Mesenchymal stem cell (in vitro differentiated cells and primary cell): ENCODE measurements around the gene PPP1R9B.

Experiments
- DNase-seq: peaks from one replicate; pipeline ENCODE4 v3.0.0-alpha.2; 2013
- H2AFZ ChIP-seq: one replicate; pipeline ENCODE4 v1.6.1; 2013; ENCODE audit warnings: low read depth, mild to moderate bottlenecking, control low read depth, inconsistent platforms, low read length, moderate library complexity
- H2AK5ac ChIP-seq: 2 replicates; pipeline ENCODE4 v1.6.1; 2013; ENCODE audit warnings: low read length, moderate library complexity, mild to moderate bottlenecking, inconsistent platforms; ENCODE audit not compliant: severe bottlenecking
- H2BK120ac ChIP-seq: one replicate; pipeline ENCODE4 v1.6.1; 2013; ENCODE audit warnings: low read depth, mild to moderate bottlenecking, inconsistent platforms, low read length, moderate library complexity
- H2BK12ac ChIP-seq, 2 experiments: one replicate each; pipeline ENCODE4 v1.6.1; 2013; ENCODE audit warnings: inconsistent platforms in 2 of 2, low read length in 2 of 2, mild to moderate bottlenecking in 2 of 2, moderate library complexity in 2 of 2, control low read depth in 1 of 2
- H2BK15ac ChIP-seq: one replicate; pipeline ENCODE4 v1.6.1; 2013; ENCODE audit warnings: mild to moderate bottlenecking, low read depth, inconsistent platforms; ENCODE audit not compliant: poor library complexity, severe bottlenecking
- H2BK5ac ChIP-seq: 2 replicates; pipeline ENCODE4 v1.6.1; 2013; ENCODE audit warnings: low read depth, mild to moderate bottlenecking, low read length, control low read depth, inconsistent platforms; ENCODE audit not compliant: poor library complexity, severe bottlenecking
- H3K14ac ChIP-seq, 2 experiments: one replicate each; pipeline ENCODE4 v1.6.1; 2013; ENCODE audit warnings: inconsistent platforms in 2 of 2, low read length in 2 of 2, control low read depth in 1 of 2, mild to moderate bottlenecking in 1 of 2, moderate library complexity in 1 of 2
- H3K18ac ChIP-seq, 2 experiments: one replicate each; pipeline ENCODE4 v1.6.1; 2013; ENCODE audit warnings: inconsistent platforms in 2 of 2, low read length in 2 of 2, control low read depth in 1 of 2, low read depth in 1 of 2, mild to moderate bottlenecking in 1 of 2
- H3K23ac ChIP-seq, 2 experiments: one replicate each; pipeline ENCODE4 v1.6.1; 2013; ENCODE audit warnings: inconsistent platforms in 2 of 2, low read length in 2 of 2, mild to moderate bottlenecking in 2 of 2, moderate library complexity in 2 of 2, control low read depth in 1 of 2
- H3K27ac ChIP-seq: 2 replicates; pipeline ENCODE4 v1.5.1; 2013; ENCODE audit warnings: mild to moderate bottlenecking, moderate library complexity, low read length, control low read depth, inconsistent platforms; ENCODE audit not compliant: poor library complexity, severe bottlenecking
- H3K27me3 ChIP-seq, 2 experiments: 2 replicates each; pipeline versions ENCODE4 v1.6.1 to v1.7.0; 2013; ENCODE audit warnings: low read length in 2 of 2, mild to moderate bottlenecking in 2 of 2, moderate library complexity in 2 of 2, control low read depth in 1 of 2, inconsistent platforms in 1 of 2; ENCODE audit not compliant: control insufficient read depth in 1 of 2, insufficient read depth in 1 of 2
- H3K36me3 ChIP-seq, 2 experiments: 2 replicates each; pipeline versions ENCODE4 v1.6.1 to v1.7.0; 2013; ENCODE audit warnings: low read length in 2 of 2, control low read depth in 1 of 2, inconsistent platforms in 1 of 2, low read depth in 1 of 2, mild to moderate bottlenecking in 1 of 2; ENCODE audit not compliant: insufficient read depth in 2 of 2, control insufficient read depth in 1 of 2
- H3K4ac ChIP-seq, 2 experiments: one replicate each; pipeline ENCODE4 v1.6.1; 2013; ENCODE audit warnings: inconsistent platforms in 2 of 2, low read length in 2 of 2, mild to moderate bottlenecking in 2 of 2, moderate library complexity in 2 of 2, control low read depth in 1 of 2, low read depth in 1 of 2
- H3K4me1 ChIP-seq: 2 replicates; pipeline ENCODE4 v1.6.1; 2013; ENCODE audit warnings: low read depth, low read length, control low read depth; ENCODE audit not compliant: control insufficient read depth, insufficient read depth
- H3K4me2 ChIP-seq: 2 replicates; pipeline ENCODE4 v1.6.1; 2013; ENCODE audit warnings: low read length, mild to moderate bottlenecking, inconsistent platforms; ENCODE audit not compliant: poor library complexity, severe bottlenecking
- H3K4me3 ChIP-seq, 2 experiments: 2 replicates each; pipeline versions ENCODE4 v1.5.1 to v1.7.0; 2013; ENCODE audit warnings: low read length in 2 of 2, mild to moderate bottlenecking in 2 of 2, control low read depth in 1 of 2, low read depth in 1 of 2; ENCODE audit not compliant: insufficient read depth in 1 of 2
- H3K79me1 ChIP-seq: replicated peaks from 2 replicates; pipeline ENCODE4 v1.6.1; 2013; ENCODE audit warnings: mild to moderate bottlenecking, control low read depth, low read length, inconsistent platforms; ENCODE audit not compliant: poor library complexity, severe bottlenecking
- H3K9ac ChIP-seq: 2 replicates; pipeline ENCODE4 v1.7.0; 2013; ENCODE audit warnings: mild to moderate bottlenecking, low read length, moderate library complexity
- H3K9me3 ChIP-seq: 2 replicates; pipeline ENCODE4 v1.7.0; 2013; ENCODE audit warnings: mild to moderate bottlenecking, low read length; ENCODE audit not compliant: control insufficient read depth
- H4K8ac ChIP-seq: one replicate; pipeline ENCODE4 v1.6.1; 2013; ENCODE audit warnings: inconsistent platforms, mild to moderate bottlenecking, low read length, moderate library complexity
- H4K91ac ChIP-seq: one replicate; pipeline ENCODE4 v1.6.1; 2013; ENCODE audit warnings: mild to moderate bottlenecking, low read length, inconsistent platforms
- WGBS: methylation state at CpG from one replicate; pipeline ENCODE4 v1.1.7; 2013; ENCODE audit warnings: mixed read lengths; 5-methylcytosine and 5-hydroxymethylcytosine counted together

The PPP1R9B gene

DNA sequence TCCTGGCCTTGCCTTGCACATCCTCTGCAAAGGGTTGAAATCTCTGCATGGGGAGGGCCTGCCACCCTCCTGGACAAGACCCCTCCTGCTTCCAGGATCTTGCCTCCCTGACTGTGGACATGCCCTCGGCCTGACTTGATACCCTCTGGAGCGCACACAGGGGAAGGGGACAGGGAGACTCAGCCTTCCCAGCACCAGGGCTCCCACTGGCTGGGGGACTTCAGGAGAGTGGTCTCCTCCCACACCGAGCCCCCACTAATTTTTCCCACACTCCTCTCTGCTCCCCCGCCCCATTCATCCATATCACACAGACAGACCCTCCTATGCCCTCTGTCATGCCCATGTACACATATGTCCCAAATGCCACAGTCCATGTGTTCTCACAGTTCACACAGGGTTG is 29.6 kb upstream of the PPP1R9B start:
- peak overlapping the region in 1 of 2 experiments; percentile 25 for H3K18ac ChIP-seq
- H2BK15ac ChIP-seq, result no peak overlapping the region
- H3K4me1 ChIP-seq, result peaks cover 58% of the 10 kb centered on the region
- no peak overlapping the region for H4K91ac ChIP-seq
- H2BK5ac ChIP-seq, result no peak overlapping the region
- no peak overlapping the region for H3K4me2 ChIP-seq
- H3K9ac ChIP-seq, result no peak overlapping the region
- H2AK5ac ChIP-seq, result peak overlapping the region; percentile 40
- no peak overlapping the region for H3K4ac ChIP-seq
- H3K14ac ChIP-seq, result no peak overlapping the region
- no peaks in the 10 kb centered on the region for H3K79me1 ChIP-seq
- no peak overlapping the region for H3K23ac ChIP-seq
- no peaks in the 10 kb centered on the region for H3K27me3 ChIP-seq
- no peak overlapping the region for H4K8ac ChIP-seq
- DNase-seq, result no peak
- no peak overlapping the region for H2BK120ac ChIP-seq
- H3K27ac ChIP-seq, result peak overlapping the region; percentile 21
- peak overlapping the region in 1 of 2 experiments; percentile 16 for H2BK12ac ChIP-seq
- WGBS, result 93% methylated on average over 4 of the region's 4 CpGs
- H3K9me3 ChIP-seq, result no peaks in the 10 kb centered on the region
- H3K4me3 ChIP-seq, result no peak overlapping the region
- H3K36me3 ChIP-seq, result peaks cover 15 to 40% of the 10 kb centered on the region in 2 experiments
- no peak overlapping the region for H2AFZ ChIP-seq

- H3K9ac ChIP-seq, result peak overlapping the region; percentile 68
- H4K91ac ChIP-seq, result peak overlapping the region; percentile 73
- no peak overlapping the region for H3K4me2 ChIP-seq
- H3K18ac ChIP-seq, result peak overlapping the region; percentile 85 to 91
- no peaks in the 10 kb centered on the region for H3K27me3 ChIP-seq
- H2AFZ ChIP-seq, result peak overlapping the region; percentile 21
- peaks cover 1% of the 10 kb centered on the region for H3K79me1 ChIP-seq
- peak overlapping the region; percentile 0 to 64 for H3K4ac ChIP-seq
- peak overlapping the region; percentile 46 for H2BK5ac ChIP-seq
- H3K36me3 ChIP-seq, result peaks cover 0 to 26% of the 10 kb centered on the region in 2 experiments
- peak overlapping the region in 1 of 2 experiments; percentile 55 for H3K4me3 ChIP-seq
- H3K23ac ChIP-seq, result no peak overlapping the region
- H2AK5ac ChIP-seq, result peak overlapping the region; percentile 60
- peak overlapping the region; percentile 66 for H4K8ac ChIP-seq
- H2BK120ac ChIP-seq, result peak overlapping the region; percentile 54
- peaks cover 58% of the 10 kb centered on the region for H3K4me1 ChIP-seq
- peak; percentile 99 for DNase-seq
- peak overlapping the region; percentile 31 for H2BK15ac ChIP-seq
- H3K27ac ChIP-seq, result peak overlapping the region; percentile 95
- peak overlapping the region; percentile 79 to 94 for H2BK12ac ChIP-seq
- 3% methylated on average over 22 of the region's 22 CpGs for WGBS
- peak overlapping the region in 1 of 2 experiments; percentile 90 for H3K14ac ChIP-seq
- H3K9me3 ChIP-seq, result no peaks in the 10 kb centered on the region
These were observed 27.7 kb upstream of the PPP1R9B start for GRCh38 chr17:50177983-50178834.

GRCh38 chr17:50177476-50177875 is 27.0 kb upstream of the PPP1R9B start:
- H3K9ac ChIP-seq, result peak overlapping the region; percentile 68
- H2BK12ac ChIP-seq, result peak overlapping the region; percentile 63 to 94
- no peak overlapping the region for H3K4me3 ChIP-seq
- peaks cover 1% of the 10 kb centered on the region for H3K79me1 ChIP-seq
- H4K91ac ChIP-seq, result peak overlapping the region; percentile 65
- H3K27me3 ChIP-seq, result no peaks in the 10 kb centered on the region
- H3K14ac ChIP-seq, result peak overlapping the region in 1 of 2 experiments; percentile 90
- H3K4me1 ChIP-seq, result peaks cover 60% of the 10 kb centered on the region
- peak overlapping the region; percentile 31 for H2BK15ac ChIP-seq
- peak overlapping the region; percentile 3 for H2BK120ac ChIP-seq
- no peak overlapping the region for H3K23ac ChIP-seq
- H2BK5ac ChIP-seq, result peak overlapping the region; percentile 46
- peak overlapping the region; percentile 30 for H4K8ac ChIP-seq
- H3K27ac ChIP-seq, result peak overlapping the region; percentile 95
- H3K36me3 ChIP-seq, result peaks cover 0 to 22% of the 10 kb centered on the region in 2 experiments
- H3K9me3 ChIP-seq, result no peaks in the 10 kb centered on the region
- no peak overlapping the region for H2AFZ ChIP-seq
- H3K18ac ChIP-seq, result peak overlapping the region; percentile 85 to 91
- H3K4me2 ChIP-seq, result no peak overlapping the region
- DNase-seq, result no peak
- H3K4ac ChIP-seq, result peak overlapping the region; percentile 7 to 64
- WGBS, result 91% methylated on average over 10 of the region's 10 CpGs
- H2AK5ac ChIP-seq, result peak overlapping the region; percentile 59
